ENCODE data around the gene MEGF11.

GRCh38 chr15:66067687-66068086 is 185.9 kb downstream of the MEGF11 start:
- TF ChIP-seq, protein P1, sequence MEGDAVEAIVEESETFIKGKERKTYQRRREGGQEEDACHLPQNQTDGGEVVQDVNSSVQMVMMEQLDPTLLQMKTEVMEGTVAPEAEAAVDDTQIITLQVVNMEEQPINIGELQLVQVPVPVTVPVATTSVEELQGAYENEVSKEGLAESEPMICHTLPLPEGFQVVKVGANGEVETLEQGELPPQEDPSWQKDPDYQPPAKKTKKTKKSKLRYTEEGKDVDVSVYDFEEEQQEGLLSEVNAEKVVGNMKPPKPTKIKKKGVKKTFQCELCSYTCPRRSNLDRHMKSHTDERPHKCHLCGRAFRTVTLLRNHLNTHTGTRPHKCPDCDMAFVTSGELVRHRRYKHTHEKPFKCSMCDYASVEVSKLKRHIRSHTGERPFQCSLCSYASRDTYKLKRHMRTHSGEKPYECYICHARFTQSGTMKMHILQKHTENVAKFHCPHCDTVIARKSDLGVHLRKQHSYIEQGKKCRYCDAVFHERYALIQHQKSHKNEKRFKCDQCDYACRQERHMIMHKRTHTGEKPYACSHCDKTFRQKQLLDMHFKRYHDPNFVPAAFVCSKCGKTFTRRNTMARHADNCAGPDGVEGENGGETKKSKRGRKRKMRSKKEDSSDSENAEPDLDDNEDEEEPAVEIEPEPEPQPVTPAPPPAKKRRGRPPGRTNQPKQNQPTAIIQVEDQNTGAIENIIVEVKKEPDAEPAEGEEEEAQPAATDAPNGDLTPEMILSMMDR (conservative IDR thresholded peaks at IDR 0.05; ENCODE audit: low read length): no peak
- no peak for TF ChIP-seq EZH2phosphoT487 (IDR thresholded peaks at IDR 0.05; ENCODE audit: borderline replicate concordance)
